Posterior vena cava (tissue), 2 donors: ENCODE measurements around the gene KDM6A. TPM values are rescaled to one million over a fixed set of nuclear protein-coding genes. Genes with fewer than 3 reads are reported as not detected.
"Not testable (repeated sequence)": the region's sequence is repeated elsewhere in the genome, so short reads cannot be mapped to it uniquely, and the experiment has no call there.

Experiments used
- DNase-seq: peaks from one replicate; pipeline ENCODE4 v3.0.0-alpha.2; 2020; ENCODE audit warnings: low spot score
- intact Hi-C, 2 donors: fragments of 100-400 bp; cut with DNase I; formaldehyde crosslinking; loops; one replicate each; pipeline versions ENCODE4 v1.14.1 to v1.14.2; 2022 to 2023
- long read RNA-seq, 2 donors: library from polyadenylated mRNA; unstranded; transcript quantifications; one replicate each; pipeline ENCODE4 v2.0.0, GENCODE V29; 2020 to 2021
- total RNA-seq, 2 donors: library from RNA; stranded (reverse); fragmentation: NEBNext Ultra II Directional; extraction: Animal tissue kit (Norgen Biotek cat#: 25700); gene quantifications; one replicate each; pipeline ENCODE4 v1.2.1, GENCODE V29; 2021
- donor health status: DM: yes; HTN: yes; CAD: no.
- donor health status: DM: yes; HTN: yes; CAD: no.

Gene KDM6A
- 10 to 100 TPM; 24.2 to 27.3 TPM for total RNA-seq
- long read RNA-seq, donor 1, partial matches to known transcripts: 0 of 2 reads
- long read RNA-seq, donor 1, other reads (novel, unspliced or antisense): 2 of 2 reads
- long read RNA-seq, donor 2, partial matches to known transcripts: 1 of 1 reads
- long read RNA-seq, donor 2, other reads (novel, unspliced or antisense): 0 of 1 reads

DNA sequence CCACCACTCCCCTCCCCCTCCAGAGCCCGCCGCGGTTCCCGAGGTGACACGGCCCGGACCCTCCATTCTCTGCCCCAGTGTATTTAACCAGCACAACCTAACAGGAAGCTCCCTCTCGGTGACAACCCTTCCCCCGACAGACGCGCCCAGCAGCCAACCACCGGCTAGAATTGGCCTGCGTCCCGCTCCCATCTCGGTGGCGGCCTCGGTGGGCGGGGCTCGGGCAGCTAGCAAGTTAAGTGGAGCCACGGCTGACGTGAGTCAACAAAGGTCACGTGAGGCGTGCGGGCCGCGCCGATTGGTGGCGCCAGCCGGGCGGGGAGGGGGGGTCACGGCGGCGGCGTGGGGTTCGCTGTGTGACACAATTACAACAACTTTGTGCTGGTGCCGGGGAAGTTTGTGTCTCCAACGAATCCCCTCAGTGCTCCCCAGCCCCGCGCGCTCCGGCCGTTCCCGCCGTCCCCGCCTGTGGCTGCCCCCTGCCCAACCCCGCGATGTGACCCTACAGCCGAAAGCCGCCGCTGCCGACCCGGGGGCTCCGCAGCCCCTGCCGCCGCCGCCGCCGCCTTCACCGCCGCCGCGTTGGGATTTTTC lies at the start of gene KDM6A:
TSS of gene KDM6A (plus strand) at position 368 of the 594 bp plus-strand sequence. CDS start 364 bp downstream, outside the sequence.
- intact Hi-C loops: loop anchor here in 1 of 2 donors (10.0 kb wide), 1 partner anchor 192 kb away; no protein-coding TSS in a partner anchor
- DNase-seq: peak; percentile 100

- DNase-seq, intact Hi-C loops: not testable (repeated sequence)
Measured at GRCh38 chrX:44823193-44823592, 49.8 kb upstream of the KDM6A start.

DNA sequence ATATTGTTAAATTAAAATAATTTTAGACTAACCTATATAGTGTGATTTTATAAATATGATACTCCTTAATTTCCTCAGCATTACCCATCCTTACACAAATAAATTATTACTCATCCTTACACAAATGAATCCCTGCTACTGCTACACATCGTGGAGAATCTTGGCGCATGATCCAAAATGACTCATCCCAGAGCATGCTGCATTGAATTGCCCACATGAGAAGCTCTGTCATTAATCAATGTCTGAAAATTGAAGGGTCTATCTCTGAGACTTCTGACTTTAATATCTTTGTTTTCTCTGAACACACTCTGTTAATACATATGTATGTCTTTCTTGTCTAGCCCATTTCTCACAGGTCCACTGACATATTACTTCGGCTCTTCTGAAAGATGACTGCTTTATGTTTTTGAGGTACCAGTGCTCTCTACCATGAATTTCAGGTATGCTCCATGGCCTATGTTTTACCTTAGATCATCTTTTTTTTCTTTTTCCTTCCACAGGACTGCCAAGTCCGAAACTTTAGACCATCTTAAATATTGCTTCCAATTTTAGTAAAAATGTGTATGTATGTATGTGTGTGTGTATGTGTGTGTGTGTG lies 44.9 kb upstream of the KDM6A start:
- no peak for DNase-seq
- intact Hi-C loops: no loop called here

- intact Hi-C loops: no loop called here
- DNase-seq: no peak
Measured at GRCh38 chrX:44829832-44830231, 43.2 kb upstream of the KDM6A start.

GRCh38 chrX:44842550-44843317 lies 30.3 kb upstream of the KDM6A start:
- intact Hi-C loops: no loop called here
- DNase-seq: no peak

- intact Hi-C loops: no loop called here
- no peak for DNase-seq
Measured at GRCh38 chrX:44843318-44843702, 29.7 kb upstream of the KDM6A start.

DNA sequence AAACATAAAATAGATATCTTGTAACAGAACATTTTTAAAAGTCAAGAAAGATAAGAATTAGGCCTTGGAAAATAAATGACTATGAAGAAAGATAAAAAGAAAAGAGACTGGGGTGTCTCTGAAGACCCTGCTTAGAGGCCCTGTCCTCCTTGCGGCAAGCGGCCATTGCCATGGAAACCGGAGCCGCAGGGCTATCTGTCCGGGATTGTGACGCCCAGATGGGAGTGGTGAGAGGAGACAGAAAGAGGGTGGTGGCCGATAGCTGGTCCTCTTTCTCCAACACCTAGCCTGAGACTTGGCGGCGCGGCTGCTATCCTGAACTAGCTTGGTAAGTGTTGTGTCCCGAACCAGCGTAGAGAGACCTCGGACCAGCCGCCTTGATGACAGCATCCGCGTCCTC lies 29.2 kb upstream of the KDM6A start, which contains the start of gene DUSP21:
TSS of gene DUSP21 (plus strand) at position 269 of the 400 bp plus-strand sequence. CDS start at position 381, 112 bp downstream.
- DNase-seq: no peak
- intact Hi-C loops: no loop called here

DNA sequence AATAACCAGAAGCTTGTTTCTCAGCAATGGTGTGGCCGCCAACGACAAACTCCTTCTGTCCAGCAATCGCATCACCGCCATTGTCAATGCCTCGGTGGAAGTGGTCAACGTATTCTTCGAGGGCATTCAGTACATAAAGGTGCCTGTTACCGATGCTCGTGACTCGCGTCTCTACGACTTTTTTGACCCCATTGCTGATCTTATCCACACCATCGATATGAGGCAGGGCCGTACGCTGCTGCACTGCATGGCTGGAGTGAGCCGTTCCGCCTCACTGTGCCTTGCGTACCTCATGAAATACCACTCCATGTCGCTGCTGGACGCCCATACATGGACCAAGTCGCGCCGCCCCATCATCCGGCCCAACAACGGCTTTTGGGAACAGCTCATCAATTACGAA lies 28.8 kb upstream of the KDM6A start:
- intact Hi-C loops: no loop called here
- DNase-seq: no peak

GRCh38 chrX:44850891-44851290 lies 22.1 kb upstream of the KDM6A start:
- intact Hi-C loops, DNase-seq: not testable (repeated sequence)

GRCh38 chrX:44871114-44871645 lies 1.8 kb upstream of the KDM6A start:
- no peak for DNase-seq
- intact Hi-C loops: loop anchor here in 1 of 2 donors (10.0 kb wide), 1 partner anchor 194 kb away; no protein-coding TSS in a partner anchor

DNA sequence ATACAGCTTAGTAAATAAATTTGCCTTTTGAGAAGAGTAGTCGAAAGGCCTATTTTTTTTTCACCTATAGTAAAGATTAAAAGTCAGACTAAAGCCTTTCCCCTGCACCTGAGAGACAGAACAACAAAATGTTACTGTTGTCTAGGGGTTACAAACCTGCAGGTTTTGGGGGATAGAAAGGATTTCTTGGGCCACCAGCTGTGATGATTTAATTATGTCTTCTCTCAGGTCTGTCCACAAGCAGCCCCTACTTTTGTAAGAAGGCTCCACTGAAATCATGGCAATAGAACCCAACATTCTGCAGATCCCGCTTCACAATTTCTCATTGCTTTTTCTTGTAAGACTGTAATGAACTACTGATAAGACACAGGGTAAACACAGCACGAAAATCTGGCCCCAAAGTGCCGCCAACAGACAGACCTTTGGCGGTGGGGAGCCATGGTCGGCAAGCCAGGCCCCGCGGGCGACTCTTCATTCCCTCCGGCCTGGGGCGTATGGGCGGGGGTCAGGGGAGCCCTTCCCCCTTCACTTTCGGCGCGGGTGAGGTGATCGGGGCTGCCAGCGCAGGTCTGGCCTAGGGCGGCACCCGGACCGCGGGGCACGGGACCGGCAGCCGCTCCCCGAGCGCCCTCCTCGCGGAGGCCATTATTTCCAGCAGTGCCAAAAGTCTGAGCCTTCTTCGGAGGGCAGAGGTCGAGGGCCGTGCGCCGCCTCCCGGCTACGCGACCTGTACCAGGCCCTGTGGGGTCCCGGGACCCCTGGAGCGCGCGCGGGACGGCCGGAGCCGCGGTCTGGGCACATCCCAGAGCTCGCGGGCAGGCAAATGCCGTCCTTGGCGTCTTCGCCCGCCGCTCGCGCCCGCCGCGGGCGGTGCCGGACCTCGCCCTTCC lies 812 bp upstream of the KDM6A start:
- DNase-seq: no peak
- intact Hi-C loops: loop anchor here in 1 of 2 donors (10.0 kb wide), 1 partner anchor 193 kb away; no protein-coding TSS in a partner anchor

- intact Hi-C loops: loop anchor here in 1 of 2 donors (10.0 kb wide), 1 partner anchor 191 kb away; no protein-coding TSS in a partner anchor
- peak; percentile 92 for DNase-seq
Measured at GRCh38 chrX:44873415-44874276, 658 bp downstream of the KDM6A start.

GRCh38 chrX:44874420-44875184 lies 1.6 kb downstream of the KDM6A start:
- DNase-seq: no peak
- intact Hi-C loops: loop anchor here in 1 of 2 donors (10.0 kb wide), 1 partner anchor 190 kb away; no protein-coding TSS in a partner anchor

- DNase-seq: no peak
- intact Hi-C loops: loop anchor here in 1 of 2 donors (10.0 kb wide), 1 partner anchor 190 kb away; no protein-coding TSS in a partner anchor
Measured at GRCh38 chrX:44875185-44875489, 2.1 kb downstream of the KDM6A start.

- intact Hi-C loops: loop anchor here in 1 of 2 donors (10.0 kb wide), 1 partner anchor 189 kb away; no protein-coding TSS in a partner anchor
- no peak for DNase-seq
Measured at GRCh38 chrX:44876086-44876485, 3.1 kb downstream of the KDM6A start.

DNA sequence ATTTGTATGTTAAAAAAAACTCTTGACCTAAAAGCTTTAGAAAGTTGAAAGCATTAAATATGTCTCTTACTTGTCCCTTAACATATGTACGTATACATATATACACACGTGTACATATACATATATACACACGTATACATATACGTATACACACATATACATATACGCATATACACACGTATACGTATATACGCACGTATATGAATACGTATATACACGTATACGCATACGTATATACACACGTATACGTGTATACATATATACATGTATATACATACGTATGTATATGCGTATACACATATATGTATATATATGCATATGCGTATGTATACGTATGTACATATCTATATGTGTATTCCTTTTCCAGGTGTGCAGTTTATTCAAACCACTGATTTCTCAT lies 3.8 kb downstream of the KDM6A start:
- no peak for DNase-seq
- intact Hi-C loops: loop anchor here in 1 of 2 donors (10.0 kb wide), 1 partner anchor 188 kb away; no protein-coding TSS in a partner anchor

- DNase-seq: no peak
- intact Hi-C loops: loop anchor here in 1 of 2 donors (10.0 kb wide), 1 partner anchor 186 kb away; no protein-coding TSS in a partner anchor
Measured at GRCh38 chrX:44878780-44879179, 5.8 kb downstream of the KDM6A start.
